Spleen (tissue), 11 donors: ENCODE data around the gene ERC1. TPM values are rescaled to one million over a fixed set of nuclear protein-coding genes. Genes with fewer than 3 reads are reported as not detected.
"Not testable (repeated sequence)": the region's sequence is repeated elsewhere in the genome, so short reads cannot be mapped to it uniquely, and the experiment has no call there.

Experiments
- DNase-seq: peaks from one replicate; pipeline ENCODE4 v3.0.0-alpha.2; 2020
- H3K27ac ChIP-seq, 8 donors: fragments of 200-600 bp; sonication (generic) in 7 of 8; 1 replicate in 4 of 8; 2 replicates in 4 of 8; pipeline versions ENCODE4 v1.5.0 to v1.8.0; 2016 to 2021; ENCODE audit warnings: inconsistent platforms in 4 of 8, mild to moderate bottlenecking in 4 of 8, moderate library complexity in 1 of 8
- H3K27me3 ChIP-seq, 7 donors: fragments of 200-600 bp; sonication (generic) in 6 of 7; replicated peaks in 1 of 7; 1 replicate in 4 of 7; 2 replicates in 3 of 7; pipeline versions ENCODE4 v1.5.0 to v1.8.0; 2016 to 2021; ENCODE audit warnings: inconsistent platforms in 3 of 7, mild to moderate bottlenecking in 1 of 7
- H3K36me3 ChIP-seq, 6 donors: fragments of 200-600 bp; sonication (generic) in 5 of 6; 1 replicate in 4 of 6; 2 replicates in 2 of 6; pipeline versions ENCODE4 v1.5.0 to v1.8.0; 2016 to 2021; ENCODE audit warnings: inconsistent platforms in 2 of 6
- H3K4me1 ChIP-seq, 6 donors: fragments of 200-600 bp; sonication (generic) in 5 of 6; 1 replicate in 3 of 6; 2 replicates in 3 of 6; pipeline versions ENCODE4 v1.5.0 to v1.8.0; 2016 to 2021; ENCODE audit warnings: inconsistent platforms in 3 of 6
- H3K4me3 ChIP-seq, 8 donors: fragments of 200-600 bp; sonication (generic) in 7 of 8; 1 replicate in 4 of 8; 2 replicates in 4 of 8; pipeline versions ENCODE4 v1.5.0 to v1.8.0; 2016 to 2021; ENCODE audit warnings: inconsistent platforms in 4 of 8, mild to moderate bottlenecking in 4 of 8, moderate library complexity in 2 of 8
- H3K9me3 ChIP-seq, 8 donors: fragments of 200-600 bp; sonication (generic) in 7 of 8; 1 replicate in 4 of 8; 2 replicates in 4 of 8; pipeline versions ENCODE4 v1.5.0 to v1.8.0; 2016 to 2021; ENCODE audit warnings: inconsistent platforms in 4 of 8
- CTCF ChIP-seq, 11 experiments: fragments of 200-600 bp in 7 of 11; fragments of 450-650 bp in 4 of 11; sonication (generic) in 4 of 11; IDR thresholded peaks in 8 of 11; conservative IDR thresholded peaks in 3 of 11; 1 replicate in 7 of 11; 2 replicates in 4 of 11; pipeline versions ENCODE4 v1.4.0 to v1.8.0; 2016 to 2021; ENCODE audit warnings: antibody characterized with exemption in 11 of 11, inconsistent platforms in 4 of 11, mild to moderate bottlenecking in 1 of 11
- POLR2A ChIP-seq, 3 donors: fragments of 450-650 bp; IDR thresholded peaks; one replicate each; pipeline ENCODE4 v1.5.1; 2017; ENCODE audit warnings: antibody characterized with exemption in 3 of 3, mild to moderate bottlenecking in 1 of 3
- POLR2AphosphoS5 ChIP-seq, 3 donors: sonication (generic); formaldehyde crosslinking; IDR thresholded peaks; one replicate each; pipeline ENCODE4 v1.5.1; 2017; ENCODE audit warnings: antibody characterized with exemption in 3 of 3
- WGBS, 5 donors: extraction: QIAGEN DNeasy Blood & Tissue Kit in 3 of 5; methylation state at CpG; one replicate each; pipeline versions ENCODE4 v1.1.5 to v1.1.7; 2013 to 2018; 5-methylcytosine and 5-hydroxymethylcytosine counted together
- intact Hi-C: fragments of 100-400 bp; cut with DNase I; formaldehyde crosslinking; loops from one replicate; pipeline ENCODE4 v1.15.0; 2023; ENCODE audit warnings: low total_unique reads
- polyA plus RNA-seq, 3 donors: library from polyadenylated mRNA; stranded (reverse); fragments of 200-250 nt; gene quantifications; one replicate each; pipeline ENCODE4 v1.2.1, GENCODE V29; 2013
- total RNA-seq, 7 donors: library from RNA; depleted of rRNA in 3 of 7; stranded (reverse); fragments of >200 nt in 3 of 7; fragmentation: NEBNext Ultra II Directional in 4 of 7; extraction: Animal tissue kit (Norgen Biotek cat#: 25700) in 4 of 7; gene quantifications; one replicate each; pipeline versions ENCODE4 v1.1.0 to v1.2.1, GENCODE V29; 2016 to 2021
- donor health status: healthy with polysubstance abuse.
- donor health status: DM: no; HTN: no; CAD: no; lungs with moderate emphysema.
- donor health status: DM: no; HTN: no; CAD: no.
- donor health status: Bipolar disorder and iron deficiency.
- donor health status: healthy.
- donor health status: DM: no; HTN: no; CAD: no.
- donor health status: DM: yes; HTN: yes; CAD: no.

The ERC1 gene
- total and polyA plus RNA-seq, 10 donors: 1.2 to 73.4 (median 42.6) TPM

- H3K27ac ChIP-seq: peak overlapping the region in 6 of 8 donors; percentile 5 to 88 (median 84)
- H3K4me3 ChIP-seq: no peak overlapping the region
- H3K9me3 ChIP-seq: no peaks in the 10 kb centered on the region
- no peaks in the 10 kb centered on the region for H3K27me3 ChIP-seq
- H3K4me1 ChIP-seq: peaks cover 10 to 58% (median 38%) of the 10 kb centered on the region in 6 donors
- no peaks in the 10 kb centered on the region for H3K36me3 ChIP-seq
- TF ChIP-seq POLR2A (IDR thresholded peaks at IDR 0.05): no peak
- no peak for TF ChIP-seq CTCF (IDR thresholded peaks at IDR 0.05 in 8 of 11, conservative IDR thresholded peaks at IDR 0.05 in 3 of 11)
- no peak for TF ChIP-seq POLR2AphosphoS5 (IDR thresholded peaks at IDR 0.05)
- 89 to 95% (median 91%) methylated on average over 1 of the region's 1 CpG for WGBS, 5 donors
- intact Hi-C loops: no loop called here
- no peak for DNase-seq
Measured at GRCh38 chr12:1206118-1206734, 215.2 kb downstream of the ERC1 start.

GRCh38 chr12:1207276-1207675, 216.3 kb downstream of the ERC1 start:
- intact Hi-C loops: no loop called here
- WGBS, 5 donors: 84 to 92% (median 88%) methylated on average over 4 of the region's 4 CpGs
- Histone ChIP-seq H3K27ac (no peak overlapping the region), H3K4me3 (no peak overlapping the region), H3K27me3 (no peaks in the 10 kb centered on the region), H3K9me3 (no peaks in the 10 kb centered on the region), H3K4me1 (peaks cover 10 to 53% (median 38%) of the 10 kb centered on the region in 6 donors), H3K36me3 (peaks cover 0 to 5% (median 0%) of the 10 kb centered on the region in 6 donors)
- DNase-seq: no peak
- TF ChIP-seq CTCF (IDR thresholded peaks at IDR 0.05 in 8 of 11, conservative IDR thresholded peaks at IDR 0.05 in 3 of 11) (no peak), POLR2A (IDR thresholded peaks at IDR 0.05) (no peak), POLR2AphosphoS5 (IDR thresholded peaks at IDR 0.05) (no peak)

- H3K4me1 ChIP-seq: peaks cover 3 to 38% (median 30%) of the 10 kb centered on the region in 6 donors
- H3K27me3 ChIP-seq, H3K4me3 ChIP-seq, DNase-seq, intact Hi-C loops, H3K36me3 ChIP-seq, H3K27ac ChIP-seq, H3K9me3 ChIP-seq: not testable (repeated sequence)
- 87 to 99% (median 98%) methylated on average over 5 of the region's 5 CpGs for WGBS, 5 donors
Measured at GRCh38 chr12:1208719-1209118, 217.7 kb downstream of the ERC1 start.

DNA sequence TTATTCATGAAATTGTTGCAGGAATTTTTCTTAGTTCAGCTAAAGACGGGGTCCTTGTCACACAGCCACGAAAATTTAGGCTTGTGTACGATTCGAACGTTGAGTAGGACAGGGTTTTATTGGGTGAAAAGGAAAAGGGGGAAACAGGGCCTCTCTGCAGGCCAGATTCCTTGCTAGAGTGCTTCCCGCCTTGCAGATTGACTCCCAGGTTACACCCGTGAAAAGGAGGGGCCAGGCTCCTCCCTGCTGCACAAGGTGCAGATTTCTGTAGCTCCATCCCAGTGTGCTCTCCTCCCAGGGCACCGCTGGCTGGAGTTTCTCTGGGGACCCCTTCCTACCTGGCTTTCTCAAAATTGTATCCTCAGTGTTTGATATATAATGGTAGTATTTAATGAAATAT, 221.5 kb downstream of the ERC1 start:
- Histone ChIP-seq H3K27me3 (no peaks in the 10 kb centered on the region), H3K36me3 (peaks cover 0 to 5% (median 0%) of the 10 kb centered on the region in 6 donors), H3K9me3 (no peaks in the 10 kb centered on the region), H3K4me3 (no peak overlapping the region), H3K4me1 (peaks cover 0 to 11% (median 3%) of the 10 kb centered on the region in 6 donors), H3K27ac (no peak overlapping the region)
- WGBS, 5 donors: 75 to 95% (median 93%) methylated on average over 8 of the region's 8 CpGs
- intact Hi-C loops: no loop called here
- no peak for DNase-seq
- no peak for TF ChIP-seq CTCF (IDR thresholded peaks at IDR 0.05 in 8 of 11, conservative IDR thresholded peaks at IDR 0.05 in 3 of 11)
